Activated CD4-positive, alpha-beta T cell treated with anti-CD3 and anti-CD28 coated beads, Interleukin-2, amount 50 U/mL, for 24 hours (primary cell): ENCODE measurements around the gene ADAP1.

Source experiments
- DNase-seq, 2 donors: peaks; one replicate each; pipeline ENCODE4 v3.0.0-alpha.2; 2020; ENCODE audit warnings: low read depth in 1 of 2, low spot score in 1 of 2

Gene ADAP1

DNA sequence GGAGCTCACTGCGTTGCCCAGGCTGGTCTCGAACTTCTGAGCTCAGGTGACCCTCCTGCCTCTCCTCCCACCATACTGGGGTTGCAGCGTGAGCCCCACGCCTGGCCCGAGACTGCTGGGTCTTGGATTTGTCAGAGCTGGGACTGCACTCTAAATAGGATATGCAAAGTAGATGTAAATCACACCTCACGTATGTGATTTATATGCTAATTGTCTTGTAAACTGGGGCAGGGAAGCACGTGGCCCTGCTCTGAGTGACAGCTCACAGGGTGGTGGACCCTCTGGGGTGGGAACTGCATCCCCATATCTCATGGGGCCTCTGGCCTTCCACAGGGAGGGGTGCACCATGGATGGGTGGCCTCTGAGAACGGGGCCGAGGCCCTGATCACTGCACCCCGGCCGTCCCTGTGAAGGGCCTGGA, 44.0 kb downstream of the ADAP1 start:
- no peak for DNase-seq

DNA sequence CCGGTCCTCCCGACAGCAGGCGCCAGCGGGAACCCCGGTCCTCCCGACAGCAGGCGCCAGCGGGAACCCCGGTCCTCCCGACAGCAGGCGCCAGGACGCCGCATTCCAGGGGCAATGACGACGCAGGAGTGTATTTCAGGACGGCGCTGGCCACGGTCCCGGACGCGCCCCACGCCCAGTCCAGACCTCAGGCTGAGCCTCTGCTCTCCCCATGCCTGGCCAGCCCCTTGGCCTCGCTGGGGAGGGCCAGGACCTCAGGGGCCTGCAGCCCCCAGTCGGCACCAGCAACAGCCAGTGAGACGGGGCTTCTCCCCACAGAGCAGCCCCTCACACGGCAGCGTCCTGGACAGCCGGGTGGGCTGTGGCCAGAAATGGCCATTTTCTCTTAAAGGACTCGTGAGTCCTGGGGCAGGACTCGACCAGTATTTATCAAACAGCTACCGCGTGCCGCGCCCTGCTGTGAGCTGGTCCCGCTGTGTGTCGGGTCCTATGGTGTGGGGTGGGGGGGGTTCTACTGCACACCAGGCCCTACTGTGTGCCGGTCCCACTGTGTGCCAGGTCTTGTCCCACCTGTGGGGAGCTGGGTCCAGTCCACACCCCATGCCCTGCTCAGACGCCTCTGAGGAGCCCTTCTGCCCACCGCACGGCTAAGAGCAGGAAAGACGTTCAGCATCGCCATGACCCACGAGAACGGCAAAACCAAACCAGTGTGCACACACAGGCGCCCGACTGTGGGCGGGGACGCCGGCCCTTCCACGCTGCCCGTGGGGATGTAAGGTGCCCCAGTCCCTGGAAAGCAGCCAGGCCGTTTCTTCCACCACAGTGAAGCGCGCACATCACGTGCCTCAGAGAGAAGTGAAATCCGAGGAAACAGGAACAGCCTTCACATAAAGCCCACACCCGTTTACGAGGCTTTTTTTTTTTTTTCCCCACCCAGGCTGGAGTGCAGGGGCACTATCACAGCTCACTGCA, 44.8 kb downstream of the ADAP1 start:
- DNase-seq: no peak

DNA sequence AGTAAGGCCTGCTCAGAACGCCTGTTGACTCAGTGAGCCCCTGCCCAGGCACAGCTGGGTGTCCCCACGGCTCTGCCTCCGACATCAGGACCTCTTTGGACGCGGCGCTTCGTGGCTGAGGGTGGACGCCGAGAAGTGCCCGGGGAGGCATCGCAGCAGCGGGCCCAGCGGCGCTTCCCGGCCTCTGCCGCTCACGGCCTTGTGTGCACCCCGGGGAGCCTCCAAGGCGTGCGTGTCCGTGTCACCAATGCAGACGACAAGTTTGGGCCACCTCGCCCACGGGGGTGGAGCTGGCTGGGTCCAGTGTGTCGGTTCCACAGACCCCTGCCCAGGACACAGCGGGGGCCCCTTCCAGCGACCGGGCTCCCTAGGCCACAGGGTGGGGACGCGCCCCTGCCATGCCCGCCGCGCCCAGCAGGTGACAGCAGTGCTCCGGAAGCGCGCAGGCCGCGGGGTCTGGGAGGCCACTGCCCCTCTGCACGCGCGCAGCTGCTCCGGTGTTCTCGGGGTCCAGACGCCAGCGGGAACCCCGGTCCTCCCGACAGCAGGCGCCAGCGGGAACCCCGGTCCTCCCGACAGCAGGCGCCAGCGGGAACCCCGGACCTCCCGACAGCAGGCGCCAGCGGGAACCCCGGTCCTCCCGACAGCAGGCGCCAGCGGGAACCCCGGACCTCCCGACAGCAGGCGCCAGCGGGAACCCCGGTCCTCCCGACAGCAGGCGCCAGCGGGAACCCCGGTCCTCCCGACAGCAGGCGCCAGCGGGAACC, 45.7 kb downstream of the ADAP1 start:
- DNase-seq: peak; percentile 25 to 62

DNA sequence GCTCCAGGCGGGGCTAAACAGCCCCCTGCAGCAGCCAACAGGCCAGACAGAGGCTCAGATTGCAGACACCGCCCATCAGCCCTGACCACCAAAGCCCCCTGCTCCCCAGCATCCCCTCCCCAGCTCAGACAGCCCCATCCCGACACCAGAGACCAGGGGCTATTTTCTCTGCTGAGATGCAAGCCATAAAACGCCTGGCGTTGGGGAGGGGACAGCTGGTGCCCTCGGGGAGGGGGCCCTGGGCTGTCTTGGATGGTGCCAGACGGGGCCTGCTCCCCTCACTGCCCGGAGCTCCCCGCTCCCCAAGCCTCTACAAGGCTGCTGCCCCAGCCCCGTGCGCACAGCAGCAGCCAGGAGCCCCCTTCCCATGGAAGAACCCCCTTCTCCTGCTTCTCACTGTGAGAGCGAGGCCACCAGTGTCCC, 46.3 kb downstream of the ADAP1 start:
- DNase-seq: no peak

DNA sequence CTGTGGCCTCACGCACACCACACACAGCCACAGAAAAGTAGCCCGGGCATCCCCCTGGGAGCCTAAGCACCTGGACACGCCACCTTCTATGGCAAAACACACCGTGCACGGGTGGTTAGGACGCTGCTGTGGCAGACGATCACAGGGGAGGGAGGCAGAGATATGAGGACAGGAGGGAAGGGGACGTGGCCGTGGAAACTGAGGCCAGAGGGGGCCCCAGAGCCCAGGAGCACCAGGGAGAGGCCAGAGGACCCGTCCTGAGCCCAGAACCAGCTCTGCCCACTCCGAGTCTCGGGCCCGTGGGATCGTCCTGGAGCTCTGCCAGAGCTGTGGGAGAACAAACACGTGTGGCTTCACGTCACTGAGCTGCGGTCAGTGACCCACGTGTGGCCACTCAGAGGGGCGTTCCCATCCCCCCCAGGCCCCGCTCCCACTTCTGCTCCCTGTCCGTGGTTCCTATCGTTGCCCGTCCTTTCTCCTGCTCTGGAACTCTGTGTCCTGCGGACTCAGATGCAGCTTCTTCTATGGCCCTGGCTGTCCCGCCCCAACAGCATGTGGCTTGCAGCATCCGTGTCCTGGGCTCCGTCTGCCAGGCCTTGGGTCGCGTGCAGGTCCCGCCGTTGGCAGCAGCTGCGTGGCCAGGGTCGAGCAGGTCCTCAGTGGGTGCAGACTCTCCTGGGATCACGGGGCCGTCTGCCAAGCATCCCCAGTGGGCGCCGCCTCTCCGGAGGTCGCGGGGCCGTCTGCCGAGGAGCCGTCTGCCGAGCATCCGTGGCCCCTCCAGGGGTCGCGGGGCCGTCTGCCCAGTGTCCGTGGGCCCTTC, 47.1 kb downstream of the ADAP1 start:
- DNase-seq: no peak

DNA sequence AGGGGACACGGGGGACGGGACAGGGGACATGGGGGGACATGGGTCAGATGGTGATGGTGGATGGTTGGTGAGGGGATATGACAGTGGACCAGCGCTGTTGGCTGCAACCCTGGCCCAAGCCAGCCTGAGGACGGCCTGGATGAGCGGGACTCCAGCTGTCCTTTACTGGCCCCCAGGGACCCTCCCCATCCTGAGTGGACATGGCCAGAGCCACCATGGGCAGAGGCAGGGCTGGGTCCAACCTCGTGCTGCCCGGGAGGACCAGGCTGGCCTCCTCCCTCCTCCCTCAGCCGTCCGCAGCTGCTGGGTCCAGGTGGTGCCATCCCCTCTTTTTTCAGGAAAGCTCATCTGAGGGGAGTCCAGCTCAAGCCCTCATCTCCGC, 47.7 kb downstream of the ADAP1 start:
- no peak for DNase-seq

DNA sequence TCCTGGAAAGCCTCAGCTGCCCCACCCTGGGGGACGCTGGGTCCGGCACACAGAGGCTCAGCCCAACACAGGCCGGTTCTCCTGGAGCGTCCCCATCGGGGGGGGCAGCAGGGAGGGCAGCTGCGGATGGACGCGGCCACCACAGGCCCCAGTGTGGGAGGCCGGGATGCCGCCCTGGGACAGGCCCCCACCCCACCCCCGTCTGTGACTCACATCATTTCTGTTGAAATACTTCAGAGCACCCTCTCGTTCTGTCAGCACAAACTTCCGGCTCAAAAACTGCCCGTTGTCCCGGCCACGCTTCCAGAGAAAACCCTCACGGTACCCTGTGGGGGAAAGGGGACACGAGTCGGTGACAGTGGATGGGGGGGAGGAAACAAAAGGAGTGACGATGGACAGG, 49.6 kb downstream of the ADAP1 start:
- no peak for DNase-seq

DNA sequence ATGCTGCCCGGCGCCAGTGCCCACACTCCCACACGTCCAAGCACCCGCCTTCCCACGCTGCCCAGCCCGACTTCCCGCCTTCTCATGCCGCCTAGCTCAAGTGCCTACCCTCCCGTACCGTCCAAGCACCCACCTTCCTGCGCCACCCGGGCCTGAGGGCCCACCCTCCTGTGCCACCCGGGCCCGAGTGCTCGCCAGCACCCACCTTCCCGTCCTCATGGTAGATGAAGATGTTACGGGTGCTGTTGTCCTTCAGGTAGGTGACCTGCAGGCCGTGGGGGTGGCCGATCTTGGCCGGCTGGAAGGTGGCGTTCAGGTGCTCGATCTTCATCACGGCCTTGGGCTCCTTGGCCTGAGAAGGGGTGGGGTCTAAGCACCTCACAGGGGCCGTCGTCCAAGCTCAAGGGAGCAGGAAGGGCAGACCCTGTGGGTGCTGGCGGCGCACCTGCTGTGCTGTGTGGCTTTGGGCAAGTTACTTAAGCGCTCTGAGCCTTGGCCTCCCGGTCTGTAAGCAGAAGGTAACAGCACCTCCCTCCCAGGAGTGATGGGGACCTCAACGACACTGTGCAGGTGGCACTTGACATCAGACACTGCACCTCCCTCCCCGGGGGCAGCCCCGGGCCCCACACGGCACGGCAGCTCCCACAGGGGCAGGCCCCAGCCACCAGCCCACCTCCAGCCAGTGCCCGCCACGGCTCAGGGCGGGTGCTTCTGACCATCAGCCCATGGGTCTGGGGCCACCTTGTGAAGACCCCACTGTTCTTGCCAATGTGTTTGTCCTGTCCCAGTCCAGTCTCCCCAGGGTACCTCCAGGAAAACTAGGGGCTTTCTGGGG, 50.3 kb downstream of the ADAP1 start:
- no peak for DNase-seq

DNA sequence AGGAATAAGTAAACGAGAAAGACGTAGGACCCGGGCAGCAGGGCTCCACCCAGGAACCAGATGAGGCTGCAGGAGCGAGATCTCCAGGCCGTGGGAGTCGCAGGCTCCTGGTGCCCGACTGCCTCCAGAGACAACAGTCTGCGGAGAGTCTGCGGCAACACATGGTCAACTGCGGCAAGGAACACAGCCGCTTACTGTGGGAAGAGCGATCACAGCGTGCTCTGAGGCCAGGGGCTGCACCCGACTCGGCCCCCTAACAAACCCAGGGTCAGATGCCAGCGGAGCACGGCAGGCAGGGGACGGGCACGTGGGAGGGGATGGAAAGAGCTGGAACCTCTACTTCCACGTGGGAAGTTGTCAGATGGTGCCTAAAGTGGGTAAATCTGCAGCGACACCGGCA, 51.5 kb downstream of the ADAP1 start:
- DNase-seq: no peak

DNA sequence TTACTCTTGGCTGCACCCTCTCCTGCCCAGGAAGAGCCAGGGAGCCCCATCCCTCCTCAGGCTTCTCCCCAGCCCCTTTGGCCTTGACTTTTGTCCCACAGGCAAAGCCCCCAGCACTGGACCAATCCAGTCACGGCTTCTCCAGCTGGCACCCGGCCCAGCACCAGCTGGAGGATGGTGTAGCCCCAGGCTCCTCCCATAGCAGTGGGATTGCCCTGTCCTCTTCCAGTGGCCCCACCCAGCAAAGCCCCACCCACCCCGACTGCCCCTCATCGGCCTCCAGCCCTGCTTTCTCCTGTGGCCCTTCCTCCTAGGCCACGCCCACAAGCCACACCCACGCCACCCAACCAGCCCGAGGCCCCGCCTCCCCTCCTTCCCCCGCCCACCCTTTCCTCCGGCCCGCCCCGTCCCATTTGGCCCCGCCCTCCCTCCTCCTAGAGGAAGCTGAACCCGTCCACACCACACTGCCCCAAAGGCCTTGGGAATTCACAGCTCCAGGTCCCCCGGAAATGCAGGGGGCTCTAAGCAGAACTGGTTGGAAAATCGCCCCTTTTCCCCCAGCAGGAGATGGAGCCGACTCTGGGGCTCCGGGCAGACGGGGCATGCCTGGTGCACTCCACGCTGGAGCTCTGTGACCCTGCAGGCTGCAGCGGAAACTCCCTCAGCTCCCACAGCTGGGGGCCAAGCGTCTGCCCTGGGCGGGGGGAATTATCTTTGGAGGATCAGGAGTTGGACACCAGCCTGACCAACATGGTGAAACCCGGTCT, 52.9 kb downstream of the ADAP1 start:
- DNase-seq: peak in 1 of 2 donors; percentile 40

DNA sequence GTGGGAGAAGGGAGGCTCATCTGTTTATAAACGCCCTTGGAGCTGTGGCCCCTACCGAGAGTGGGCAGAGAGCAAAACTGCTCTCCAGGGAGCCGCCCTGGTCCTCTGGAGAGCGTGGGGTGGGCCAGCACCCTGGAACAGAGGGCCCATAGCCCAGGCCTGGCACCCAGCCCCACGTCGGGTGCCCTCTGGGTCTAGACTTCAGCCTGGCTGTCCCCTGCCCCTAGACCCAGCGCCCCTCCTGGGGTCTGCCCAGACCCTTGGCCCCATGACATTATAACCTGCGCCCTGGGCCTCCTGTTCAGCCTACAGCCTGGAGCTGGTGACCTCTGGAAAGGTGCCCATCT, 53.5 kb downstream of the ADAP1 start:
- no peak for DNase-seq

DNA sequence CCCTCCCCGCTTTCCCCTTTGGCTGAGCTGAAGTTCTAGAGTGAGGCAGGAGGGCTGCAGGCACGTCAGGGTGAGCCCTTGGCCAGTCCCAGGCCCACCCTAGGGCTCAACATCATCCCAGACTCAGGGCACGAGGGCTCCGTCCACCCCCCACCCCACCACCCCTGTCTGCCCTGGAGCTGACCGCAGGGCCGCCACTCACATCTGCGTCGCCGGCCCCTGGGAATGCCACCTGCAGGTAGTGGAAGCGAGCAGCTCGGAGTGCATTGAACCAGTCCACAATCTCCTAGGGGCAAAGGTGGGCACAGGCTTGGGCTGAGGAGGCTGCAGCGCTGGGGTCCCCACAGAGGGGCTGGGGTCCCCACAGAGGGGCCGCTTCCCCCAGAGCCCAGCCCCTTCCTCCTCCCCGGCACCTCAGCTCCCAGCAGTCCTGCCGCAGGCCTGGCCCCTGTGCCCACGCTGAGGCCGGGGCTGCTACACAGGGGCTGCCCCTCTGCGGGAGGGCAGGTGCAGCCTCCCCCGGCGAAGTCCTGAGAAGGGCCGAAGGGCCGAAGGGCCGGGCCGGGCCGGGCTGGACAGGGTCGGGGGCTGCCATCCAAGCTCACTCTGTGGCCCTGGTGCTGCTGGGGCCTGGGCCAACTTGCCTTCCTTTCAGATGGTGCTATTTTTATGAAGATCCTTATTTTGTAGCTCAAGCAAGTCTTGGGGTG, 54.0 kb downstream of the ADAP1 start:
- DNase-seq: no peak

DNA sequence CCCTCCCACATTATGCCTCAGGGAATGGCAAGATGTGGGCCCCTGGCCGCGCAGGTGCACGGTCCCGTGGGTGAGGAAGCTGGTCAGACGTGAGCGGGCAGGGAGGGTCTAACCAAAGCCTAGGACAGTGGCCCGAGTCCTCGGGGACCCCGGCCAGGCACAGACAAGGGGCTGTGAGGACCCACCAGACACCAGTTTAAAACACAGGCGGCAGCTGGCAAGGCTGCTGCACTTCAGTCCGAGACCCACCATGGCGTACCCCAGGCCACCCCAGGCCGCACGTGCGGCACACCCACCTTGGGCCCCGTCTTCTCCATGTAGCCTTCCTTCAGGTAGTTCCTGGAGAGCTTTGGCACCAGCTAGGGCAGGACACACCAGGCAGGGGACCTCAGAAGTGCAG, 54.7 kb downstream of the ADAP1 start:
- no peak for DNase-seq

DNA sequence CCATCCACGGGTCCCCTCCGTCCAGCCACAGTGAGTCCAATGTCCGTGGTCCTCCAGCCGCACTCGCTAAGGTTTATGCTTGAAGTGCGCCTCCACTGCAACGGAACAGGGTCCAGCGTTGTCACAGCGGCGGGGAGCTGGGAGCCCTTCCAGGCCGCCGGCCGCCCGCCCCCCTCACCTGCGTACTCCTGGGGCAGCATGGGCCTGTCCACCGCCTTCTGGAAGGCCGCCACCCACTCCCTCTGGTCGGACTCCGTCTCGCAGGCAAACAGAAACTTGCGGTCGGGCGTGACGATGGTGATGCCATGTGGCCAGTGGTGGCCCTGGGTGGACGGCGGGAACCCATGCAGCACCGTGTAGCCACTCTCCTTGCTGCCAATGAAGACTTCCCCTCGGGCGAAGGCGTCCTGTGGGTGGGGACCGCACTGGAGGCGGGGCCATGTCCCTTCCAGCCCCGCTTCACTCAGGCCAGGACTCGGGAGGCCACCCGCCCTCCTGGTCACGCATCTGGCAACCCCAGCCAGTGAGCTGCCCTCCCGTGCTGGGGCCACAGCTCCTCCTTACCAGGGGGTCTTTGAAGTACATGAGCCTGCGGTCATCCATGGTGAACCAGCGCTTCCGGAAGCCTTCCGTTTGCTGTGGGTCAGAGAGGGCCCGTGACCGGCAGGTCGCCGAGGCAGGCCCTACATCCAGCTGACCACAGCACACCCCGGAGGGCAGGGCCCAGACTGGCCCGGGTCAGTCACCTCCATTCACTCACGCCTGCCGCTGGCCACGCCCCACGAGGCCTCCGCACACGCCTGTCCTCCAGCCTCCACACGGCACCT, 55.4 kb downstream of the ADAP1 start:
- no peak for DNase-seq

DNA sequence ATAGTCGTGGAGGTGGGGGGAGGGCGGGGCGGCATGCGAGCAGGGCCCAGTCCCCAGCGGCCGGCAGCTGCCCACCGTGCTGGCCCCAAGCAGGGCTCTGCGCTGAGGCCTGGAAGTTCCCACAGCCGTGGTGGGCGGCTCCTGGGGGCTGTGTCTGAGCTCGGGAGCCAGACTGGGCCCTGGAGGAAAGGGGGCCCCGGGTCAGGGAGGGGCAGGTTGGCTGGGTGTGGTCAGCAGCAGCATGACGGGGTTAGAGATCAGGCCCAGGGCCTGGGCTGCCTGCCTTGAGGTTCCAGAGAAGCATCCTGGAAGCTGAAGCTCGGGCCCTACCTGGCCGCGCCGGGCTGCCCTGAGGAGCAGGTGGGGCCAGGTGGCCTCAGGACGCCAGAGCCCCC, 56.0 kb downstream of the ADAP1 start:
- DNase-seq: no peak

DNA sequence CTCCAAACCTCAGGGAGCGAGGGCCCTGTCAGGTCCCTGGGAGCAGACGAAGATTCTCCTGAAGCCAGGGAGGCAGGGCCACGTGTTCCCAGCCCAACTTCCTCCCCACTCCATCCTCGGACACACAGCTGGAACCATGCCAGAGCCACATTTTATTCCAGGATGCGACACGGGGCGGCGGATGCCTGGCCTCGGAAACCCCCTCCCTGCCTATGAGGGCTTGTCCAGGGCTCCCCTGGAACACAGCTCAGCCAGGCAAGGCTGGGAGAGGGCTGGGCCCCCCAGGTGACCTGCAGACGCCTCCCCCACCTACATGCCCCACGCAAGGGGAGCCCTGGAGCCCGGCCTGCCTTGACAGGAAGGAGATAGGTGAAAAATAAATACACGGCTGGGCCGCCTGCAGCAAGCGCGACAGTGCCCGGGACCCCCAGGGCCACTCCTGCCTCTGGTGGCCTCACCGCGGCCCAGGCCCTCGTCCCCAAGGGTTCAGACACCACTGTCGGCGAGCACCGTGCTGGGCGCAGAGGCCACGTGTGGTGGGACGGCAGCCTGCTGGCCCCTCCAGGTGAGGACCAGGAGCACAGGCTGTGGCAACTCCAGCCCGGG, 56.6 kb downstream of the ADAP1 start:
- DNase-seq: no peak

DNA sequence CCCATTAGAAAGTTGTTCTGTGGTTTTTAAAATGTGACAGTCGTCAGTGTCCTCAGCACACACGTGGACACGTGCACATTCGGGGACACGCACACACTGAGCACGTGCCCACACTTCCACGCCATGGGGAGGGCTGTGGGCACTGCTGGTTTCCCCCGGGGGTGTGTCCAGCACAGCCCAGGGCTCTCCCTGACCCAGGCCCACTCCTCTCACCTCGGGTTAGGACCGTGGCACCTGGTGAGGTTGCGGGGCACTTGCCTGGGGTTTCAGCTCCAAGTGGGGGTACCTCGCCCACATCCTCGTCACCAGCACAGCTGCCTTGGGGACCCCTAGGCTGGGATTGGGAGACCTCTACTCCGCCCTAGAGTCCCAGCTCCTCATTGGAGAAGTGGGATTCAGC, 57.4 kb downstream of the ADAP1 start:
- DNase-seq: no peak
